Ovary (tissue), 3 donors: ENCODE data around the gene C17orf114.

ENCODE experiments used
- POLR2A ChIP-seq: fragments of 450-650 bp; IDR thresholded peaks from one replicate; pipeline ENCODE4 v1.6.1; 2017; ENCODE audit warnings: antibody characterized with exemption, mild to moderate bottlenecking, moderate library complexity
- TF ChIP-seq, protein P1 (sequence below), 3 donors: fragments of 450-650 bp in 2 of 3; fragments of 200-600 bp in 1 of 3; IDR thresholded peaks; one replicate each; pipeline versions ENCODE4 v1.5.1 to v1.8.0; 2016 to 2022; ENCODE audit warnings: antibody characterized with exemption in 3 of 3, mild to moderate bottlenecking in 1 of 3
- donor health status: DM: no; HTN: no; CAD: no.

GRCh38 chr17:4772235-4772613, 29.9 kb downstream of the C17orf114 start:
- no peak for TF ChIP-seq POLR2A
- TF ChIP-seq, protein P1, sequence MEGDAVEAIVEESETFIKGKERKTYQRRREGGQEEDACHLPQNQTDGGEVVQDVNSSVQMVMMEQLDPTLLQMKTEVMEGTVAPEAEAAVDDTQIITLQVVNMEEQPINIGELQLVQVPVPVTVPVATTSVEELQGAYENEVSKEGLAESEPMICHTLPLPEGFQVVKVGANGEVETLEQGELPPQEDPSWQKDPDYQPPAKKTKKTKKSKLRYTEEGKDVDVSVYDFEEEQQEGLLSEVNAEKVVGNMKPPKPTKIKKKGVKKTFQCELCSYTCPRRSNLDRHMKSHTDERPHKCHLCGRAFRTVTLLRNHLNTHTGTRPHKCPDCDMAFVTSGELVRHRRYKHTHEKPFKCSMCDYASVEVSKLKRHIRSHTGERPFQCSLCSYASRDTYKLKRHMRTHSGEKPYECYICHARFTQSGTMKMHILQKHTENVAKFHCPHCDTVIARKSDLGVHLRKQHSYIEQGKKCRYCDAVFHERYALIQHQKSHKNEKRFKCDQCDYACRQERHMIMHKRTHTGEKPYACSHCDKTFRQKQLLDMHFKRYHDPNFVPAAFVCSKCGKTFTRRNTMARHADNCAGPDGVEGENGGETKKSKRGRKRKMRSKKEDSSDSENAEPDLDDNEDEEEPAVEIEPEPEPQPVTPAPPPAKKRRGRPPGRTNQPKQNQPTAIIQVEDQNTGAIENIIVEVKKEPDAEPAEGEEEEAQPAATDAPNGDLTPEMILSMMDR (IDR thresholded peaks at IDR 0.05) = no peak
